Measurements from ENCODE around the gene ZIC3.
"Not testable (repeated sequence)": the region's sequence is repeated elsewhere in the genome, so short reads cannot be mapped to it uniquely, and the experiment has no call there.

Gene ZIC3

GRCh38 chrX:137549851-137550664 is 15.9 kb upstream of the ZIC3 start:
- no peak for TF ChIP-seq CTCF (IDR thresholded peaks at IDR 0.05; ENCODE audit: control insufficient read depth, extremely low read depth, insufficient read depth)
- DNase-seq (ENCODE audit: low read depth): no peak
- no peak overlapping the region for H3K4me3 ChIP-seq (ENCODE audit: low read depth, low read length)

GRCh38 chrX:137550665-137551261 is 15.2 kb upstream of the ZIC3 start:
- TF ChIP-seq CTCF (IDR thresholded peaks at IDR 0.05; ENCODE audit: control insufficient read depth, extremely low read depth, insufficient read depth): no peak
- H3K4me3 ChIP-seq (ENCODE audit: low read depth, low read length): no peak overlapping the region
- no peak for DNase-seq (ENCODE audit: low read depth)

- DNase-seq (ENCODE audit: low read depth); H3K4me3 ChIP-seq (ENCODE audit: low read depth, low read length): not testable (repeated sequence)
Measured at GRCh38 chrX:137552098-137552497, 13.8 kb upstream of the ZIC3 start.

- no peak for TF ChIP-seq CTCF (IDR thresholded peaks at IDR 0.05; ENCODE audit: control insufficient read depth, extremely low read depth, insufficient read depth)
- H3K4me3 ChIP-seq (ENCODE audit: low read depth, low read length): no peak overlapping the region
- DNase-seq (ENCODE audit: low read depth): no peak
Measured at GRCh38 chrX:137562096-137562495, 3.8 kb upstream of the ZIC3 start.

DNA sequence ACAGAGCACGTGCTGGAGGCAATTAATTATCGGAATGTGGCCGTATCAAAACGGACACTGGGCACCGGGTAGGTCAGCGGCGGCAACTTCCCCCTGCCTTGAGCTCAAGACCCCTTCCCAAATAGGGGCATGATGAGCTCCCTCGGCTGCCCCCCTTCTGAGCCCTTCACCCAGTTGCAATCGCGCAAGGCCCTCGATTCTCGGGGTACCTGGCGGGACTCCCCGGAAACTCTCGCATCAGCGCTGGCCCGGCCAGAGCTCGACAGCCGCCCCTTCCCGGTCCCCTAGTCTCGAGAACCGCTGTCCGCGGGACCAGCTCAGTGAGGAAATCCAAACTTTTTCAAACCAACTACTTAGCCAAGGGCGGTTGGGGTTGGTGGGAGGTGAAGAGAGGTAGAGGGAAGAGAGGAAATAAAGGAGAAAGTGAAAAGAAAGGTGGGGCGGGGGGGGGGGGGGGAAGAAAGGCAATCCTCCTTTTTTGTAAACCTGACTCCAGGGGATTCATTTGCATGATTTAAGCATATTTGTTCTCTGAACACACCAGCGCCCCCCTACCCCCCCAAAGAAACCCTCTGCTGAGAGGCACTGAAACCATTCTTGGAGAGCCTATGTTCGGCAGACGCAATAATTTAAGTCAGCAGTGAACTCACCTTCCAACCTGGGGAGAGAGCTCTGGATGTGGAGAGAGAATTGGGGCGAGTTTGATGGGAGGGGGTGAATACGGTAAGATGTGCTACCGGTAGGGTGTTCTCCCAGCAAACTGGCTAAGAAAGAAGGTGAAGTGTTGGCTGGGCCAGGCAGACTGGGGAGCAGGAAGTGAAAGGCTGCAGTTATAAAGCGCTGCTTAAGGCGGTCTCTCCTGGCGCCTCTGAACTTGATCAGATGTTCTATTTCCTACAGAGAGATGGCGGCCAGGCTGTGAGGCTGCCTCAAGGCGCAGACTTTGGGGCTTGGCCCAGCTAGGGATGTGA is 2.0 kb upstream of the ZIC3 start:
- no peak for DNase-seq (ENCODE audit: low read depth)
- H3K4me3 ChIP-seq (ENCODE audit: low read depth, low read length): no peak overlapping the region
- TF ChIP-seq CTCF (IDR thresholded peaks at IDR 0.05; ENCODE audit: control insufficient read depth, extremely low read depth, insufficient read depth): no peak

- no peak for DNase-seq (ENCODE audit: low read depth)
- no peak for TF ChIP-seq CTCF (IDR thresholded peaks at IDR 0.05; ENCODE audit: control insufficient read depth, extremely low read depth, insufficient read depth)
- H3K4me3 ChIP-seq (ENCODE audit: low read depth, low read length): no peak overlapping the region
Measured at GRCh38 chrX:137565318-137565904, 516 bp upstream of the ZIC3 start.
